HUDEP-2 (cell line): Measurements from ENCODE around the gene CAMP.
"Not testable (repeated sequence)": the region's sequence is repeated elsewhere in the genome, so short reads cannot be mapped to it uniquely, and the experiment has no call there.

Source experiments
- DNase-seq, 76 experiments: peaks; one replicate each; lab custom pipeline; 2025; ENCODE audit not compliant: unreplicated experiment in 76 of 76; lab: John Stamatoyannopoulos, UW

The CAMP gene

GRCh38 chr3:48222616-48223513 is at the start of gene CAMP:
CAMP (plus strand) TSS chr3:48223495; CDS start chr3:48223512, 17 bp downstream.
- DNase-seq: peak in 4 of 76 experiments; percentile 11 to 36 (median 11)

GRCh38 chr3:48178072-48178471 is 45.2 kb upstream of the CAMP start:
- no peak for DNase-seq

- DNase-seq: no peak
Observed at GRCh38 chr3:48180021-48180420, 43.3 kb upstream of the CAMP start.

- no peak for DNase-seq
Observed at GRCh38 chr3:48180531-48181253, 42.6 kb upstream of the CAMP start.

GRCh38 chr3:48184299-48184698 is 39.0 kb upstream of the CAMP start:
- DNase-seq: no peak

GRCh38 chr3:48185129-48185528 is 38.2 kb upstream of the CAMP start:
- DNase-seq: no peak

GRCh38 chr3:48186631-48187300 is 36.5 kb upstream of the CAMP start:
- peak in 17 of 76 experiments; percentile 1 to 37 (median 13) for DNase-seq

GRCh38 chr3:48187301-48187578 is 36.1 kb upstream of the CAMP start:
- DNase-seq: no peak

- DNase-seq: peak in 20 of 76 experiments; percentile 18 to 86 (median 42)
Observed at GRCh38 chr3:48187579-48188265, 35.6 kb upstream of the CAMP start.

GRCh38 chr3:48188266-48189201 is 34.8 kb upstream of the CAMP start, which contains the start of gene CDC25A:
CDC25A (minus strand) TSS chr3:48188417; CDS start chr3:48187947, 470 bp downstream.
- peak in 75 of 76 experiments; percentile 39 to 99 (median 97) for DNase-seq

GRCh38 chr3:48189321-48189720 is 34.0 kb upstream of the CAMP start:
- no peak for DNase-seq

GRCh38 chr3:48190911-48191310 is 32.4 kb upstream of the CAMP start:
- no peak for DNase-seq

- peak in 30 of 76 experiments; percentile 4 to 46 (median 20) for DNase-seq
Observed at GRCh38 chr3:48194446-48195071, 28.7 kb upstream of the CAMP start.

- no peak for DNase-seq
Observed at GRCh38 chr3:48196611-48197010, 26.7 kb upstream of the CAMP start.

GRCh38 chr3:48199117-48199516 is 24.2 kb upstream of the CAMP start:
- no peak for DNase-seq

- no peak for DNase-seq
Observed at GRCh38 chr3:48202632-48203031, 20.7 kb upstream of the CAMP start.

GRCh38 chr3:48208076-48208475 is 15.2 kb upstream of the CAMP start:
- DNase-seq: peak in 70 of 76 experiments; percentile 13 to 92 (median 68)

GRCh38 chr3:48209445-48209844 is 13.8 kb upstream of the CAMP start:
- no peak for DNase-seq

- DNase-seq: not testable (repeated sequence)
Observed at GRCh38 chr3:48210534-48210933, 12.8 kb upstream of the CAMP start.
